ENCODE measurements around the gene CFAP97D1. TPM values are rescaled to one million over a fixed set of nuclear protein-coding genes. Genes with fewer than 3 reads are reported as not detected.
A peak's percentile ranks its signal among the peaks of the same experiment; 100 is the strongest.

CFAP97D1 gene
- total and polyA plus RNA-seq, 2 experiments from 2014 or later: 0.10 TPM; not detected in 1

- no peak for DNase-seq (ENCODE audit: low spot score)
- Histone ChIP-seq H3K9me3 (ENCODE audit: low read depth) (no peaks in the 10 kb centered on the region), H3K4me1 (ENCODE audit: insufficient read depth) (peaks cover 17% of the 10 kb centered on the region), H2AFZ (no peak overlapping the region), H3K27ac (no peak overlapping the region), H3K4me3 (no peak overlapping the region), H3K27me3 (no peaks in the 10 kb centered on the region), H3K36me3 (replicated peaks; ENCODE audit: insufficient read depth, low read depth) (peaks cover 4% of the 10 kb centered on the region), H4K20me1 (ENCODE audit: insufficient read depth, poor library complexity, severe bottlenecking) (no peaks in the 10 kb centered on the region), H3K79me2 (peaks cover under 1% of the 10 kb centered on the region), H3K9me2 (replicated peaks; ENCODE audit: insufficient read depth) (no peaks in the 10 kb centered on the region), H3K4me2 (no peak overlapping the region)
- over 99% methylated on average over 11 of the region's 11 CpGs for WGBS (ENCODE audit: low lambda C conversion rate, missing lambda C conversion rate)
- TF ChIP-seq EZH2 (IDR thresholded peaks at IDR 0.05; ENCODE audit: borderline replicate concordance): no peak
- no peak for TF ChIP-seq EZH2phosphoT487 (IDR thresholded peaks at IDR 0.05; ENCODE audit: low read depth, severe bottlenecking, unreplicated experiment)
- no peak for TF ChIP-seq CTCF (IDR thresholded peaks at IDR 0.05; ENCODE audit: poor library complexity)
These were observed 10.4 kb upstream of the CFAP97D1 start for GRCh38 chr17:43769859-43770258.

GRCh38 chr17:43770957-43771356 lies 9.3 kb upstream of the CFAP97D1 start:
- peaks cover 17% of the 10 kb centered on the region for H3K4me1 ChIP-seq (ENCODE audit: insufficient read depth)
- H3K9me3 ChIP-seq (ENCODE audit: low read depth): no peaks in the 10 kb centered on the region
- H3K4me2 ChIP-seq: no peak overlapping the region
- H3K79me2 ChIP-seq: peaks cover 11% of the 10 kb centered on the region
- WGBS (ENCODE audit: low lambda C conversion rate, missing lambda C conversion rate): 89% methylated on average over 2 of the region's 2 CpGs
- no peak overlapping the region for H2AFZ ChIP-seq
- no peaks in the 10 kb centered on the region for H3K9me2 ChIP-seq (replicated peaks; ENCODE audit: insufficient read depth)
- peaks cover 4% of the 10 kb centered on the region for H3K36me3 ChIP-seq (replicated peaks; ENCODE audit: insufficient read depth, low read depth)
- DNase-seq (ENCODE audit: low spot score): no peak
- TF ChIP-seq EZH2 (IDR thresholded peaks at IDR 0.05; ENCODE audit: borderline replicate concordance) (no peak), EZH2phosphoT487 (IDR thresholded peaks at IDR 0.05; ENCODE audit: low read depth, severe bottlenecking, unreplicated experiment) (no peak), CTCF (IDR thresholded peaks at IDR 0.05; ENCODE audit: poor library complexity) (no peak)
- H3K4me3 ChIP-seq: no peak overlapping the region
- no peaks in the 10 kb centered on the region for H4K20me1 ChIP-seq (ENCODE audit: insufficient read depth, poor library complexity, severe bottlenecking)
- H3K27ac ChIP-seq: no peak overlapping the region
- no peaks in the 10 kb centered on the region for H3K27me3 ChIP-seq

- Histone ChIP-seq H3K27ac (no peak overlapping the region), H3K36me3 (replicated peaks; ENCODE audit: insufficient read depth, low read depth) (peaks cover 4% of the 10 kb centered on the region), H3K4me2 (no peak overlapping the region), H2AFZ (no peak overlapping the region), H3K9me3 (ENCODE audit: low read depth) (no peaks in the 10 kb centered on the region), H3K4me3 (no peak overlapping the region), H4K20me1 (ENCODE audit: insufficient read depth, poor library complexity, severe bottlenecking) (no peaks in the 10 kb centered on the region), H3K27me3 (no peaks in the 10 kb centered on the region), H3K79me2 (peaks cover 16% of the 10 kb centered on the region), H3K4me1 (ENCODE audit: insufficient read depth) (peaks cover 17% of the 10 kb centered on the region), H3K9me2 (replicated peaks; ENCODE audit: insufficient read depth) (no peaks in the 10 kb centered on the region)
- 80% methylated on average over 9 of the region's 9 CpGs for WGBS (ENCODE audit: low lambda C conversion rate, missing lambda C conversion rate)
- TF ChIP-seq EZH2 (IDR thresholded peaks at IDR 0.05; ENCODE audit: borderline replicate concordance): no peak
- no peak for DNase-seq (ENCODE audit: low spot score)
These were observed 8.8 kb upstream of the CFAP97D1 start for GRCh38 chr17:43771463-43771862.

GRCh38 chr17:43772877-43773648 lies 7.2 kb upstream of the CFAP97D1 start:
- Histone ChIP-seq H3K79me2 (peaks cover 30% of the 10 kb centered on the region), H3K9me2 (replicated peaks; ENCODE audit: insufficient read depth) (no peaks in the 10 kb centered on the region), H2AFZ (no peak overlapping the region), H3K4me3 (no peak overlapping the region), H4K20me1 (ENCODE audit: insufficient read depth, poor library complexity, severe bottlenecking) (no peaks in the 10 kb centered on the region), H3K4me1 (ENCODE audit: insufficient read depth) (peaks cover 25% of the 10 kb centered on the region), H3K4me2 (no peak overlapping the region), H3K27ac (peak overlapping the region; percentile 67), H3K9me3 (ENCODE audit: low read depth) (no peaks in the 10 kb centered on the region), H3K27me3 (no peaks in the 10 kb centered on the region), H3K36me3 (replicated peaks; ENCODE audit: insufficient read depth, low read depth) (peaks cover 4% of the 10 kb centered on the region)
- TF ChIP-seq CTCF (IDR thresholded peaks at IDR 0.05; ENCODE audit: poor library complexity) (no peak), EZH2 (IDR thresholded peaks at IDR 0.05; ENCODE audit: borderline replicate concordance) (no peak), EZH2phosphoT487 (IDR thresholded peaks at IDR 0.05; ENCODE audit: low read depth, severe bottlenecking, unreplicated experiment) (no peak)
- no peak for DNase-seq (ENCODE audit: low spot score)
- 61% methylated on average over 10 of the region's 10 CpGs for WGBS (ENCODE audit: low lambda C conversion rate, missing lambda C conversion rate)
